Measurements from ENCODE around the gene NXN.

- TF ChIP-seq CTCF (IDR thresholded peaks at IDR 0.05) = no peak
- TF ChIP-seq POLR2A (IDR thresholded peaks at IDR 0.05) = no peak
These were observed 181.3 kb downstream of the NXN start for GRCh38 chr17:798246-798645.

Data from upper lobe of left lung (tissue), 4 donors.